ENCODE data around the gene GSTCD. TPM values are rescaled to one million over a fixed set of nuclear protein-coding genes. Genes with fewer than 3 reads are reported as not detected.
A peak's percentile ranks its signal among the peaks of the same experiment; 100 is the strongest.

Gene GSTCD
- total and polyA plus RNA-seq, 2 donors (not counting 1 experiment from before 2014, with no cell fraction given) = 5.0 to 13.2 TPM

DNA sequence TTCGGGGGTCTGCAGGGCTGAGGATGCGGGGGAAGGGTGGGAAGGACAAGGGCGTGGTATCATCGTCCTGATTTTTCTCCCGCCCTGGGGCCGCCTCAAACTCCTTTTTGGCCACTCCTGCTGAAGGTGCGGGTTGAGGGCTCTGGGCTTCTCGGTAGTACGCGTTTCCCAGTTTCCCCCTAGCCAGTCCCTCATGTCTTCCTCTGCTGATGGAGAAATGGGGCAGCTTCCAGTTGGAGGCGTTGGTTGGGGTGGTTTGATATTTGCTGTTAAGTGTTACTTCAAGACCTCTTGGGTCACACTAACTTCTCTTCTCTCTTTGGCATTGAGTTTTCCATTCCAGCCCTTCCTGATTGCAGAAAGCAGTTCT lies 482 bp downstream of the GSTCD start:
- Mint-ChIP-seq H3K27ac (peak overlapping the region; percentile 98), H3K4me1 (peaks cover 41% of the 10 kb centered on the region), H3K27me3 (no peaks in the 10 kb centered on the region), H3K9me3 (ENCODE audit: insufficient read depth) (no peaks in the 10 kb centered on the region), H3K4me3 (peak overlapping the region; percentile 100)
- no peak for ATAC-seq (ENCODE audit: low read depth)
- Histone ChIP-seq H3K4me3 (ENCODE audit: control extremely low read depth in 1 of 5, extremely low read depth in 1 of 5, insufficient read depth in 1 of 5, low read depth in 2 of 5, low read length in 4 of 5) (peak overlapping the region; percentile 80 to 99 (median 90)), H3K9ac (ENCODE audit: low read length) (peak overlapping the region; percentile 94), H3K4me1 (ENCODE audit: control insufficient read depth in 2 of 2, insufficient read depth in 2 of 2, low read length in 2 of 2) (peaks cover 17 to 21% of the 10 kb centered on the region in 2 donors), H4K20me1 (ENCODE audit: control insufficient read depth, insufficient read depth, low read length, poor library complexity, severe bottlenecking) (no peaks in the 10 kb centered on the region), H3K27ac (ENCODE audit: low read length in 2 of 2) (peak overlapping the region; percentile 81 to 92), H3K79me2 (ENCODE audit: control insufficient read depth, insufficient read depth, low read length) (peaks cover 65% of the 10 kb centered on the region), H2AFZ (ENCODE audit: insufficient read depth, low read depth, low read length, poor library complexity, severe bottlenecking) (peak overlapping the region; percentile 95), H3K36me3 (replicated peaks in 1 of 2; ENCODE audit: control extremely low read depth in 1 of 2, control insufficient read depth in 1 of 2, extremely low read depth in 1 of 2, insufficient read depth in 2 of 2, low read length in 1 of 2) (no peaks in the 10 kb centered on the region), H3K9me3 (ENCODE audit: control extremely low read depth in 1 of 3, control insufficient read depth in 2 of 3, insufficient read depth in 1 of 3, low read length in 2 of 3) (no peaks in the 10 kb centered on the region), H3K4me2 (replicated peaks; ENCODE audit: low read depth, low read length, poor library complexity, severe bottlenecking) (peak overlapping the region; percentile 80), H3K27me3 (replicated peaks in 1 of 4; ENCODE audit: control extremely low read depth in 1 of 4, control insufficient read depth in 3 of 4, insufficient read depth in 4 of 4, low read length in 3 of 4) (no peaks in the 10 kb centered on the region)
- CTCF ChIA-PET = interaction anchor here (1.4 to 1.5 kb wide), 2 partner anchors 10 to 238 kb away, joined by 5 read pairs; no protein-coding TSS in a partner anchor
- TF ChIP-seq EZH2 (IDR thresholded peaks at IDR 0.05; ENCODE audit: borderline replicate concordance, insufficient read depth, low read depth, low read length, poor library complexity, severe bottlenecking) = no peak
- TF ChIP-seq, protein P1, sequence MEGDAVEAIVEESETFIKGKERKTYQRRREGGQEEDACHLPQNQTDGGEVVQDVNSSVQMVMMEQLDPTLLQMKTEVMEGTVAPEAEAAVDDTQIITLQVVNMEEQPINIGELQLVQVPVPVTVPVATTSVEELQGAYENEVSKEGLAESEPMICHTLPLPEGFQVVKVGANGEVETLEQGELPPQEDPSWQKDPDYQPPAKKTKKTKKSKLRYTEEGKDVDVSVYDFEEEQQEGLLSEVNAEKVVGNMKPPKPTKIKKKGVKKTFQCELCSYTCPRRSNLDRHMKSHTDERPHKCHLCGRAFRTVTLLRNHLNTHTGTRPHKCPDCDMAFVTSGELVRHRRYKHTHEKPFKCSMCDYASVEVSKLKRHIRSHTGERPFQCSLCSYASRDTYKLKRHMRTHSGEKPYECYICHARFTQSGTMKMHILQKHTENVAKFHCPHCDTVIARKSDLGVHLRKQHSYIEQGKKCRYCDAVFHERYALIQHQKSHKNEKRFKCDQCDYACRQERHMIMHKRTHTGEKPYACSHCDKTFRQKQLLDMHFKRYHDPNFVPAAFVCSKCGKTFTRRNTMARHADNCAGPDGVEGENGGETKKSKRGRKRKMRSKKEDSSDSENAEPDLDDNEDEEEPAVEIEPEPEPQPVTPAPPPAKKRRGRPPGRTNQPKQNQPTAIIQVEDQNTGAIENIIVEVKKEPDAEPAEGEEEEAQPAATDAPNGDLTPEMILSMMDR (IDR thresholded peaks at IDR 0.05) = no peak
- WGBS (ENCODE audit: insufficient coverage) = 0% methylated on average over 4 of the region's 11 CpGs
- intact Hi-C loops (cut with micrococcal nuclease) = loop anchor here (5.0 kb wide), 1 partner anchor 967 kb away; no protein-coding TSS in a partner anchor
- no peak for DNase-seq
- POLR2A ChIA-PET = interaction anchor here (0.7 kb wide), 1 partner anchor 17 kb away, joined by 3 read pairs; no protein-coding TSS in a partner anchor

DNA sequence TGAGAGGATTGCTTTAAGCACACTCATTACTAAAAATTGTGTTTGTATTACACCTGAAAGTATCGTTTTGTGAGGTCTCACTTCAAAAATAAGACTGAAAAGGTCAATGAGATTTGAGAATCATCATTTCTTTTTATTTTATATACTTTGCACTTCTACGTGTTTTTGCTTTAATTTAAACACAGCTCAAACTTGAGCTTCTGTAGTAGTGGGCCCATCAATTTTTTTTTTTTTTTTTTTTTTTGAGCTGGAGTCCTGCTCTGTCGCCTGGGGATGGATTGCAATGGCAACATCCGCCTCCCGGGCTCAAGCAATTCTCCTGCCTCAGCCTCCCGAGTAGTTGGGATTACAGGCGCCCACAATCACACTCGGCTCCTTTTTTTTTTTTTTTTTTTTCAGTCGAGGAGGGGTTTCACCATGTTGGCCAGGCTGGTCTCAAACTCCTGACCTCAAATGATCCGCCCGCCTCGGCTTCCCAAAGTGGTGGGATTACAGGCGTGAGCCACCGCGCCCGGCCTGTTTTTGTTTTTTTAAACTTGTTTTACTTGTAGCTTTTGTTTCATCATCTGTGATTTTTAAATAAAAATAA lies 1.5 kb downstream of the GSTCD start:
- intact Hi-C loops (cut with micrococcal nuclease) = no loop called here
- peaks cover 58% of the 10 kb centered on the region for H3K79me2 ChIP-seq (ENCODE audit: control insufficient read depth, insufficient read depth, low read length)

More for the DNA sequence above, 1.5 kb downstream of the GSTCD start:
- Histone ChIP-seq H4K20me1 (ENCODE audit: control insufficient read depth, insufficient read depth, low read length, poor library complexity, severe bottlenecking) (no peaks in the 10 kb centered on the region), H3K9me3 (ENCODE audit: control extremely low read depth in 1 of 3, control insufficient read depth in 2 of 3, insufficient read depth in 1 of 3, low read length in 2 of 3) (no peaks in the 10 kb centered on the region), H2AFZ (ENCODE audit: insufficient read depth, low read depth, low read length, poor library complexity, severe bottlenecking) (no peak overlapping the region), H3K9ac (ENCODE audit: low read length) (no peak overlapping the region), H3K4me3 (ENCODE audit: control extremely low read depth in 1 of 5, extremely low read depth in 1 of 5, insufficient read depth in 1 of 5, low read depth in 2 of 5, low read length in 4 of 5) (no peak overlapping the region), H3K4me1 (ENCODE audit: control insufficient read depth in 2 of 2, insufficient read depth in 2 of 2, low read length in 2 of 2) (peaks cover 25 to 27% of the 10 kb centered on the region in 2 donors), H3K4me2 (replicated peaks; ENCODE audit: low read depth, low read length, poor library complexity, severe bottlenecking) (peak overlapping the region; percentile 80), H3K36me3 (replicated peaks in 1 of 2; ENCODE audit: control extremely low read depth in 1 of 2, control insufficient read depth in 1 of 2, extremely low read depth in 1 of 2, insufficient read depth in 2 of 2, low read length in 1 of 2) (no peaks in the 10 kb centered on the region), H3K27ac (ENCODE audit: low read length in 2 of 2) (no peak overlapping the region), H3K27me3 (replicated peaks in 1 of 4; ENCODE audit: control extremely low read depth in 1 of 4, control insufficient read depth in 3 of 4, insufficient read depth in 4 of 4, low read length in 3 of 4) (no peaks in the 10 kb centered on the region)
- DNase-seq (no peak), ATAC-seq (ENCODE audit: low read depth) (no peak)
- Mint-ChIP-seq H3K27ac (peak overlapping the region; percentile 51), H3K4me1 (peaks cover 48% of the 10 kb centered on the region), H3K27me3 (no peaks in the 10 kb centered on the region), H3K4me3 (peak overlapping the region; percentile 48), H3K9me3 (ENCODE audit: insufficient read depth) (no peaks in the 10 kb centered on the region)
- TF ChIP-seq, protein P1 (IDR thresholded peaks at IDR 0.05) = no peak
- no peak for TF ChIP-seq EZH2 (IDR thresholded peaks at IDR 0.05; ENCODE audit: borderline replicate concordance, insufficient read depth, low read depth, low read length, poor library complexity, severe bottlenecking)
- WGBS (ENCODE audit: insufficient coverage) = 94% methylated on average over 3 of the region's 16 CpGs
- POLR2A ChIA-PET = interaction anchor here (0.7 kb wide), 3 partner anchors 18 to 766 kb away, joined by 3 to 11 read pairs (median 5); no protein-coding TSS in a partner anchor
- CTCF ChIA-PET = interaction anchor here (0.7 to 1.2 kb wide), 2 partner anchors 66 to 236 kb away, joined by 3 to 4 read pairs; partner anchors contain the start of gene PPA2

All from B cell (primary cell).